SU-DHL-6 (cell line): ENCODE results near the gene SPNS1.

Source experiments
- EZH2phosphoT487 ChIP-seq: fragments of 200-600 bp; sonication (generic), shearing (Covaris generic); conservative IDR thresholded peaks from 2 replicates; pipeline ENCODE4 v1.6.1; 2018; ENCODE audit warnings: mild to moderate bottlenecking, antibody characterized with exemption, low read length, moderate library complexity, mixed read lengths
- TF ChIP-seq, protein P1 (sequence below): fragments of 200-600 bp; sonication (generic); IDR thresholded peaks from one replicate; pipeline ENCODE4 v1.5.1; 2017; ENCODE audit warnings: antibody characterized with exemption, mild to moderate bottlenecking, low read length, moderate library complexity; ENCODE audit not compliant: insufficient read depth, poor library complexity, severe bottlenecking

DNA sequence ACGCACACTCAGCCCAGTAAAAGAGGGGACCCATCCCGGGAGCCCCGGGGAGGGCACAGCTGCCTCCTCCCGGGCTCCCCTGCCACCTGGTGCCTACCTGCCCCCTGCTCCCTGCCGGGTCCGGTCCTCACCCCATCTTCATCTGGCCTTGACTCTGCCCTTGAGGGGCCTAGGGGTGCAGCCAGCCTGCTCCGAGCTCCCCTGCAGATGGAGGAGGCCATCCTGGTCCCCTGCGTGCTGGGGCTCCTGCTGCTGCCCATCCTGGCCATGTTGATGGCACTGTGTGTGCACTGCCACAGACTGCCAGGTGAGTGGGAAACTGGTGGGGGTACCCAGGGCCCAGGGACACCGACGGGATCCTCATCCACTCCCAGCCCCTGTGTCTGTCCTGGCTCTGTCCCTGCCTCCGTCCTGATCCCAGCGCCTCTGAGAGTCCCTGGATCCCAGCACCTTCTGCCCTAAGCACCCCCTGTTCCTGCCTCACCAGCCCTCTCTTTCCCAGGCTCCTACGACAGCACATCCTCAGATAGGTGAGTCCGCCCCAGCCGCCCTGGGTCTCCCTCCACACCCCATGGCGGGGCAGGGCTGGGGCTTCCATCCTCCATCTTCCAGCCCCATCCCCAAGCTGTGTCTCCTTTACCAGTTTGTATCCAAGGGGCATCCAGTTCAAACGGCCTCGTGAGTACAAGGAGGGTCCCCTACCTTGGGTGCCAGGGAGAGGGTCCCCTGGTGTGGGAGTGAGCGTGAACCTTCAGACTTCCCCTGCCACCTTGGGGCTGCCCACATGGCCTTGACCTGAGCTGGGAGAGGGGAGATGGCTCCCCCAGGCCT, 10.8 kb downstream of the SPNS1 start:
- TF ChIP-seq, protein P1, sequence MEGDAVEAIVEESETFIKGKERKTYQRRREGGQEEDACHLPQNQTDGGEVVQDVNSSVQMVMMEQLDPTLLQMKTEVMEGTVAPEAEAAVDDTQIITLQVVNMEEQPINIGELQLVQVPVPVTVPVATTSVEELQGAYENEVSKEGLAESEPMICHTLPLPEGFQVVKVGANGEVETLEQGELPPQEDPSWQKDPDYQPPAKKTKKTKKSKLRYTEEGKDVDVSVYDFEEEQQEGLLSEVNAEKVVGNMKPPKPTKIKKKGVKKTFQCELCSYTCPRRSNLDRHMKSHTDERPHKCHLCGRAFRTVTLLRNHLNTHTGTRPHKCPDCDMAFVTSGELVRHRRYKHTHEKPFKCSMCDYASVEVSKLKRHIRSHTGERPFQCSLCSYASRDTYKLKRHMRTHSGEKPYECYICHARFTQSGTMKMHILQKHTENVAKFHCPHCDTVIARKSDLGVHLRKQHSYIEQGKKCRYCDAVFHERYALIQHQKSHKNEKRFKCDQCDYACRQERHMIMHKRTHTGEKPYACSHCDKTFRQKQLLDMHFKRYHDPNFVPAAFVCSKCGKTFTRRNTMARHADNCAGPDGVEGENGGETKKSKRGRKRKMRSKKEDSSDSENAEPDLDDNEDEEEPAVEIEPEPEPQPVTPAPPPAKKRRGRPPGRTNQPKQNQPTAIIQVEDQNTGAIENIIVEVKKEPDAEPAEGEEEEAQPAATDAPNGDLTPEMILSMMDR, result no peak
- no peak for TF ChIP-seq EZH2phosphoT487
